Panc1 (cell line): ENCODE results near the gene RFX5. TPM values are rescaled to one million over a fixed set of nuclear protein-coding genes. Genes with fewer than 3 reads are reported as not detected.

Source experiments
- ATAC-seq: fragments of 200-7000 bp; cut with Tn5 transposase; 2 replicates; pipeline ENCODE4 v1.9.1; 2020; ENCODE audit warnings: mild to moderate bottlenecking, moderate library complexity
- BruUV-seq: library from RNA; stranded (reverse); fragments of 400-500 nt; replicated peaks from 2 replicates; lab custom pipeline; 2021; lab: Mats Ljungman, UMichigan
- CTCF ChIA-PET: fragments of 300-600 bp; sonication (Branson Sonifier 250); formaldehyde crosslinking; loops from one replicate; lab custom pipeline; 2022; ENCODE audit warnings: antibody characterized with exemption; lab: Charles Lee
- POLR2A ChIA-PET: fragments of 300-600 bp; sonication (Branson Sonifier 250); formaldehyde crosslinking; loops from one replicate; lab custom pipeline; 2022; ENCODE audit warnings: antibody characterized with exemption; lab: Charles Lee
- DNase-seq: peaks from one replicate; pipeline ENCODE4 v3.0.0-alpha.2; 2010; ENCODE audit warnings: low read depth, low spot score
- H3K27ac ChIP-seq: 2 replicates; pipeline ENCODE4 v1.5.1; 2011; ENCODE audit warnings: mild to moderate bottlenecking, low read length, inconsistent platforms
- H3K27me3 ChIP-seq: fragments of 200-500 bp; sonication (Bioruptor generic); 2 replicates; pipeline ENCODE4 v1.6.0; 2014; ENCODE audit warnings: low read length, inconsistent platforms; ENCODE audit not compliant: control insufficient read depth, insufficient read depth
- H3K36me3 ChIP-seq: fragments of 200-500 bp; sonication (Bioruptor generic); 2 replicates; pipeline ENCODE4 v1.5.1; 2014; ENCODE audit warnings: inconsistent platforms, mild to moderate bottlenecking, low read length, moderate library complexity; ENCODE audit not compliant: control insufficient read depth, insufficient read depth
- H3K4me1 ChIP-seq: 2 replicates; pipeline ENCODE4 v1.5.1; 2011; ENCODE audit warnings: inconsistent platforms, mild to moderate bottlenecking, low read length, moderate library complexity; ENCODE audit not compliant: control insufficient read depth, insufficient read depth
- H3K4me3 ChIP-seq, 2 experiments: 2 replicates each; pipeline ENCODE4 v1.5.1; 2011 to 2012; ENCODE audit warnings: low read depth in 2 of 2, low read length in 2 of 2, mild to moderate bottlenecking in 2 of 2, inconsistent platforms in 1 of 2, moderate library complexity in 1 of 2
- H3K9me3 ChIP-seq: fragments of 200-500 bp; sonication (Bioruptor generic); 2 replicates; pipeline ENCODE4 v1.5.1; 2014; ENCODE audit warnings: low read depth, mild to moderate bottlenecking, inconsistent platforms, low read length, moderate library complexity; ENCODE audit not compliant: control insufficient read depth, insufficient read depth
- POLR2AphosphoS5 ChIP-seq: IDR thresholded peaks from 2 replicates; pipeline ENCODE4 v1.6.1; 2012; ENCODE audit warnings: mild to moderate bottlenecking, low read depth, low read length, moderate library complexity
- SIN3A ChIP-seq: IDR thresholded peaks from 2 replicates; pipeline ENCODE4 v1.6.1; 2012; ENCODE audit warnings: low read depth, mild to moderate bottlenecking, low read length, moderate library complexity, borderline replicate concordance; ENCODE audit not compliant: insufficient read depth
- TCF7L2 ChIP-seq: IDR thresholded peaks from 2 replicates; pipeline ENCODE4 v1.6.1; 2011; ENCODE audit warnings: mild to moderate bottlenecking, low read depth, low read length, inconsistent platforms
- in situ Hi-C: cut with HindIII; loops from 2 replicates; pipeline ENCODE4 v1.10.0; 2016; ENCODE audit warnings: low sequenced_read_pairs, low pct_unique_long_range_greater_than_20kb
- intact Hi-C: fragments of 100-400 bp; cut with micrococcal nuclease; formaldehyde crosslinking; loops from one replicate; pipeline ENCODE4 v1.10.0; 2022; ENCODE audit not compliant: unreplicated experiment
- total RNA-seq: library from RNA; stranded (reverse); gene quantifications from one replicate; pipeline ENCODE4 v1.2.1, GENCODE V29; 2021; ENCODE audit not compliant: unreplicated experiment
- TF ChIP-seq, protein P1 (sequence below): fragments of 450-650 bp; IDR thresholded peaks from 2 replicates; pipeline ENCODE4 v1.5.1; 2017; ENCODE audit warnings: mild to moderate bottlenecking
- TF ChIP-seq, protein P2 (sequence below), 2 experiments: IDR thresholded peaks; 2 replicates each; pipeline ENCODE4 v1.6.1; 2011 to 2012; ENCODE audit warnings: low read depth in 2 of 2, control low read depth in 1 of 2, low read length in 1 of 2, mild to moderate bottlenecking in 1 of 2, moderate library complexity in 1 of 2; ENCODE audit not compliant: insufficient read depth in 1 of 2

RFX5 gene
- total RNA-seq, 1 experiment from 2014 or later: 75.5 TPM

DNA sequence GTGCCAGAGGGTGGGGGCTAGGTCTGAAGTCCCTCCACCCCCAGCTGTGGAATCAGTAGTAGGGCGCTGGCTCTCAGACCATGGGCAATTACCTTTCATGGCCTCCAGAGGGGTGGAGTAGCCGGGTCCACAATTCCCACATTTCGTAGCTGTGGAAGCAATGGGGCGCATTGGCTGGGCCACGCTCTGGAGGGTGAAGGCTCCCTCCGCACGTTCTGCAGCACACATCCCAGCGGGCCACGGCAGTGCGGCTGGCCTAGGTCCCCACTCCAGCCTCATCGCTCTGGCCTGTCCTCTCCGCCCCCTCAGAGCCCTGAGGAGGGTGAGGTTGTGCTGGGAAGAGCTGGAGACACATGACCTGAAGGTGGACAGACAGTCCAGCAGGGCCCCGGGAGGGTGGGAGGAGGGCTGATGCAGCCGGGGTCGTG, 22.6 kb upstream of the RFX5 start:
- CTCF ChIA-PET: interaction anchor here (0.5 kb wide), 1 partner anchor 17 kb away, joined by 9 read pairs; no protein-coding TSS in a partner anchor
- Histone ChIP-seq H3K27ac (no peak overlapping the region), H3K4me1 (peaks cover 9% of the 10 kb centered on the region), H3K36me3 (no peaks in the 10 kb centered on the region), H3K4me3 (no peak overlapping the region), H3K27me3 (no peaks in the 10 kb centered on the region), H3K9me3 (no peaks in the 10 kb centered on the region)
- no TSS peak for BruUV-seq
- POLR2A ChIA-PET: no interaction called here
- in situ Hi-C loops (no loop called here), intact Hi-C loops (no loop called here)
- TF ChIP-seq, protein P1, sequence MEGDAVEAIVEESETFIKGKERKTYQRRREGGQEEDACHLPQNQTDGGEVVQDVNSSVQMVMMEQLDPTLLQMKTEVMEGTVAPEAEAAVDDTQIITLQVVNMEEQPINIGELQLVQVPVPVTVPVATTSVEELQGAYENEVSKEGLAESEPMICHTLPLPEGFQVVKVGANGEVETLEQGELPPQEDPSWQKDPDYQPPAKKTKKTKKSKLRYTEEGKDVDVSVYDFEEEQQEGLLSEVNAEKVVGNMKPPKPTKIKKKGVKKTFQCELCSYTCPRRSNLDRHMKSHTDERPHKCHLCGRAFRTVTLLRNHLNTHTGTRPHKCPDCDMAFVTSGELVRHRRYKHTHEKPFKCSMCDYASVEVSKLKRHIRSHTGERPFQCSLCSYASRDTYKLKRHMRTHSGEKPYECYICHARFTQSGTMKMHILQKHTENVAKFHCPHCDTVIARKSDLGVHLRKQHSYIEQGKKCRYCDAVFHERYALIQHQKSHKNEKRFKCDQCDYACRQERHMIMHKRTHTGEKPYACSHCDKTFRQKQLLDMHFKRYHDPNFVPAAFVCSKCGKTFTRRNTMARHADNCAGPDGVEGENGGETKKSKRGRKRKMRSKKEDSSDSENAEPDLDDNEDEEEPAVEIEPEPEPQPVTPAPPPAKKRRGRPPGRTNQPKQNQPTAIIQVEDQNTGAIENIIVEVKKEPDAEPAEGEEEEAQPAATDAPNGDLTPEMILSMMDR: no peak
- TF ChIP-seq SIN3A (no peak), POLR2AphosphoS5 (no peak), TCF7L2 (no peak)
- TF ChIP-seq, protein P2, sequence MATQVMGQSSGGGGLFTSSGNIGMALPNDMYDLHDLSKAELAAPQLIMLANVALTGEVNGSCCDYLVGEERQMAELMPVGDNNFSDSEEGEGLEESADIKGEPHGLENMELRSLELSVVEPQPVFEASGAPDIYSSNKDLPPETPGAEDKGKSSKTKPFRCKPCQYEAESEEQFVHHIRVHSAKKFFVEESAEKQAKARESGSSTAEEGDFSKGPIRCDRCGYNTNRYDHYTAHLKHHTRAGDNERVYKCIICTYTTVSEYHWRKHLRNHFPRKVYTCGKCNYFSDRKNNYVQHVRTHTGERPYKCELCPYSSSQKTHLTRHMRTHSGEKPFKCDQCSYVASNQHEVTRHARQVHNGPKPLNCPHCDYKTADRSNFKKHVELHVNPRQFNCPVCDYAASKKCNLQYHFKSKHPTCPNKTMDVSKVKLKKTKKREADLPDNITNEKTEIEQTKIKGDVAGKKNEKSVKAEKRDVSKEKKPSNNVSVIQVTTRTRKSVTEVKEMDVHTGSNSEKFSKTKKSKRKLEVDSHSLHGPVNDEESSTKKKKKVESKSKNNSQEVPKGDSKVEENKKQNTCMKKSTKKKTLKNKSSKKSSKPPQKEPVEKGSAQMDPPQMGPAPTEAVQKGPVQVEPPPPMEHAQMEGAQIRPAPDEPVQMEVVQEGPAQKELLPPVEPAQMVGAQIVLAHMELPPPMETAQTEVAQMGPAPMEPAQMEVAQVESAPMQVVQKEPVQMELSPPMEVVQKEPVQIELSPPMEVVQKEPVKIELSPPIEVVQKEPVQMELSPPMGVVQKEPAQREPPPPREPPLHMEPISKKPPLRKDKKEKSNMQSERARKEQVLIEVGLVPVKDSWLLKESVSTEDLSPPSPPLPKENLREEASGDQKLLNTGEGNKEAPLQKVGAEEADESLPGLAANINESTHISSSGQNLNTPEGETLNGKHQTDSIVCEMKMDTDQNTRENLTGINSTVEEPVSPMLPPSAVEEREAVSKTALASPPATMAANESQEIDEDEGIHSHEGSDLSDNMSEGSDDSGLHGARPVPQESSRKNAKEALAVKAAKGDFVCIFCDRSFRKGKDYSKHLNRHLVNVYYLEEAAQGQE (IDR thresholded peaks at IDR 0.05; ENCODE audit: insufficient read depth in 1 of 2, low read depth in 2 of 2, low read length in 1 of 2): no peak
- DNase-seq (no peak), ATAC-seq (no peak)

DNA sequence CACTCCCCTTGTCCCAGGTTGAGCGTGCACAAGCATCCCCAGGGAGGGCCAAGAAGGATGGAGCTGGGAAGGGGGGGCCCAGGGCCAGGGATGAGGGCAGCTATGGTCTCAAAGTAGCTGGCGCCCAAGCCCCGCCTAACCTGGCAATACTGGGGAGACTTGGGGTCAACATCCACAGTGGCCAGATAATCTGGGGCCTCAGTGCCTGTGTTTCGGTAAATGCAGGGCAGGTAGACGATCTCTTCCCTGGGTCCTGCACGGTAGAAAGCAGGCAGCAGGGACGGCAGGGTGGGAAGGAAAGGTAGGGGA, 22.2 kb upstream of the RFX5 start:
- no TSS peak for BruUV-seq
- Histone ChIP-seq H3K9me3 (no peaks in the 10 kb centered on the region), H3K4me3 (no peak overlapping the region), H3K27me3 (no peaks in the 10 kb centered on the region), H3K27ac (no peak overlapping the region), H3K4me1 (peaks cover 9% of the 10 kb centered on the region), H3K36me3 (no peaks in the 10 kb centered on the region)
- POLR2A ChIA-PET: no interaction called here
- in situ Hi-C loops: no loop called here
- no peak for DNase-seq
- CTCF ChIA-PET: interaction anchor here (0.5 kb wide), 1 partner anchor 17 kb away, joined by 9 read pairs; no protein-coding TSS in a partner anchor
- no peak for TF ChIP-seq SIN3A
- TF ChIP-seq, protein P1: no peak
- TF ChIP-seq TCF7L2: no peak
- TF ChIP-seq, protein P2 (IDR thresholded peaks at IDR 0.05; ENCODE audit: insufficient read depth in 1 of 2, low read depth in 2 of 2, low read length in 1 of 2): no peak
- no peak for TF ChIP-seq POLR2AphosphoS5
- intact Hi-C loops: no loop called here
- ATAC-seq: no peak
